K562 (cell line): ENCODE measurements around the gene ZCCHC14. TPM values are rescaled to one million over a fixed set of nuclear protein-coding genes. Genes with fewer than 3 reads are reported as not detected.

Experiments
- ARHGAP35 ChIP-seq: fragments of 450-650 bp; IDR thresholded peaks from 2 replicates; pipeline ENCODE4 v1.6.1; 2018; ENCODE audit not compliant: partially characterized antibody
- BHLHE40 ChIP-seq: IDR thresholded peaks from 2 replicates; pipeline ENCODE4 v1.6.1; 2011; ENCODE audit warnings: low read length, improper control_type of control experiment
- GABPA ChIP-seq: fragments of 200-800 bp; sonication (Bioruptor generic); conservative IDR thresholded peaks from 2 replicates; pipeline ENCODE4 v1.6.1; 2016; ENCODE audit warnings: low read depth, missing genetic modification characterization, missing compliant biosample characterization
- RBFOX2 ChIP-seq: fragments of 200-400 bp; formaldehyde crosslinking; IDR thresholded peaks from 2 replicates; pipeline ENCODE4 v1.6.1; 2017; ENCODE audit warnings: low read depth, mild to moderate bottlenecking, low read length, moderate library complexity
- RFX5 ChIP-seq: IDR thresholded peaks from 2 replicates; pipeline ENCODE4 v1.6.1; 2011; ENCODE audit warnings: low read depth, mild to moderate bottlenecking, improper control_type of control experiment, low read length
- RHOXF2B ChIP-seq: fragments of 250-450 bp; sonication (Bioruptor Pico); conservative IDR thresholded peaks from 2 replicates; pipeline ENCODE4 v1.5.1; 2021
- SFPQ ChIP-seq: fragments of 200-400 bp; formaldehyde crosslinking; IDR thresholded peaks from 2 replicates; pipeline ENCODE4 v1.6.1; 2017; ENCODE audit warnings: mild to moderate bottlenecking, low read depth, low read length, moderate library complexity
- ZNF232 ChIP-seq: sonication (generic); formaldehyde crosslinking; IDR thresholded peaks from 2 replicates; pipeline ENCODE4 v1.8.0; 2022; ENCODE audit warnings: mild to moderate bottlenecking, missing genetic modification reagents
- ZNF57 ChIP-seq: fragments of 450-650 bp; formaldehyde crosslinking; IDR thresholded peaks from 2 replicates; pipeline ENCODE4 v1.4.0; 2020; ENCODE audit warnings: mild to moderate bottlenecking, moderate library complexity
- ZNF589 ChIP-seq: fragments of 200-800 bp; sonication (Bioruptor generic); IDR thresholded peaks from 2 replicates; pipeline ENCODE4 v1.6.1; 2016; ENCODE audit warnings: low read depth, missing genetic modification characterization, missing compliant biosample characterization
- ZNF785 ChIP-seq: fragments of 250-450 bp; sonication (Bioruptor Pico); IDR thresholded peaks from 2 replicates; pipeline ENCODE4 v1.4.0; 2020; ENCODE audit warnings: mild to moderate bottlenecking
- polyA plus RNA-seq, 8 experiments: library from polyadenylated mRNA; depleted of rRNA in 4 of 8; stranded (reverse) in 5 of 8; unstranded in 3 of 8; fragments of >200 nt; fragmentation: Nextera tagmentation in 2 of 8; fragmentation: Illumina TruSeq in 1 of 8; extraction: Ambion mirVana in 2 of 8; extraction: Trizol in 1 of 8; gene quantifications; 2 replicates each; pipeline versions ENCODE4 v1.2.1 to v1.2.3, GENCODE V29; 2011 to 2014; ENCODE audit warnings: inconsistent platforms in 1 of 8, missing spikeins in 1 of 8
- total RNA-seq, 7 experiments: library from RNA; depleted of rRNA in 6 of 7; stranded (reverse); fragments of >200 nt in 6 of 7; fragmentation: Illumina TruSeq in 2 of 7; extraction: Trizol in 2 of 7; gene quantifications; 2 replicates each; pipeline versions ENCODE4 v1.2.1 to v1.2.3, GENCODE V29; 2011 to 2021; ENCODE audit warnings: low replicate concordance in 1 of 7
- TF ChIP-seq, protein P1 (sequence below): fragments of 150-350 bp; conservative IDR thresholded peaks from 2 replicates; pipeline ENCODE4 v1.6.1; 2014; ENCODE audit warnings: low read length
- TF ChIP-seq, protein P2 (sequence below): fragments of 250-450 bp; sonication (Bioruptor Pico); IDR thresholded peaks from 2 replicates; pipeline ENCODE4 v1.4.0; 2020
- TF ChIP-seq, protein P3 (sequence below): fragments of 250-450 bp; sonication (Bioruptor Pico); IDR thresholded peaks from 2 replicates; pipeline ENCODE4 v1.5.0; 2022; ENCODE audit warnings: mild to moderate bottlenecking

The ZCCHC14 gene
- total and polyA plus RNA-seq, 9 of the 15 experiments (the other 6 are each of a cell fraction or from before 2014, with no cell fraction given), result 1.5 to 12.4 (median 2.9) TPM

- TF ChIP-seq, protein P1, sequence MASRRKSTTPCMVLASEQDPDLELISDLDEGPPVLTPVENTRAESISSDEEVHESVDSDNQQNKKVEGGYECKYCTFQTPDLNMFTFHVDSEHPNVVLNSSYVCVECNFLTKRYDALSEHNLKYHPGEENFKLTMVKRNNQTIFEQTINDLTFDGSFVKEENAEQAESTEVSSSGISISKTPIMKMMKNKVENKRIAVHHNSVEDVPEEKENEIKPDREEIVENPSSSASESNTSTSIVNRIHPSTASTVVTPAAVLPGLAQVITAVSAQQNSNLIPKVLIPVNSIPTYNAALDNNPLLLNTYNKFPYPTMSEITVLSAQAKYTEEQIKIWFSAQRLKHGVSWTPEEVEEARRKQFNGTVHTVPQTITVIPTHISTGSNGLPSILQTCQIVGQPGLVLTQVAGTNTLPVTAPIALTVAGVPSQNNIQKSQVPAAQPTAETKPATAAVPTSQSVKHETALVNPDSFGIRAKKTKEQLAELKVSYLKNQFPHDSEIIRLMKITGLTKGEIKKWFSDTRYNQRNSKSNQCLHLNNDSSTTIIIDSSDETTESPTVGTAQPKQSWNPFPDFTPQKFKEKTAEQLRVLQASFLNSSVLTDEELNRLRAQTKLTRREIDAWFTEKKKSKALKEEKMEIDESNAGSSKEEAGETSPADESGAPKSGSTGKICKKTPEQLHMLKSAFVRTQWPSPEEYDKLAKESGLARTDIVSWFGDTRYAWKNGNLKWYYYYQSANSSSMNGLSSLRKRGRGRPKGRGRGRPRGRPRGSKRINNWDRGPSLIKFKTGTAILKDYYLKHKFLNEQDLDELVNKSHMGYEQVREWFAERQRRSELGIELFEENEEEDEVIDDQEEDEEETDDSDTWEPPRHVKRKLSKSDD, result no peak
- no peak for TF ChIP-seq RBFOX2
- no peak for TF ChIP-seq RHOXF2B
- TF ChIP-seq, protein P2, sequence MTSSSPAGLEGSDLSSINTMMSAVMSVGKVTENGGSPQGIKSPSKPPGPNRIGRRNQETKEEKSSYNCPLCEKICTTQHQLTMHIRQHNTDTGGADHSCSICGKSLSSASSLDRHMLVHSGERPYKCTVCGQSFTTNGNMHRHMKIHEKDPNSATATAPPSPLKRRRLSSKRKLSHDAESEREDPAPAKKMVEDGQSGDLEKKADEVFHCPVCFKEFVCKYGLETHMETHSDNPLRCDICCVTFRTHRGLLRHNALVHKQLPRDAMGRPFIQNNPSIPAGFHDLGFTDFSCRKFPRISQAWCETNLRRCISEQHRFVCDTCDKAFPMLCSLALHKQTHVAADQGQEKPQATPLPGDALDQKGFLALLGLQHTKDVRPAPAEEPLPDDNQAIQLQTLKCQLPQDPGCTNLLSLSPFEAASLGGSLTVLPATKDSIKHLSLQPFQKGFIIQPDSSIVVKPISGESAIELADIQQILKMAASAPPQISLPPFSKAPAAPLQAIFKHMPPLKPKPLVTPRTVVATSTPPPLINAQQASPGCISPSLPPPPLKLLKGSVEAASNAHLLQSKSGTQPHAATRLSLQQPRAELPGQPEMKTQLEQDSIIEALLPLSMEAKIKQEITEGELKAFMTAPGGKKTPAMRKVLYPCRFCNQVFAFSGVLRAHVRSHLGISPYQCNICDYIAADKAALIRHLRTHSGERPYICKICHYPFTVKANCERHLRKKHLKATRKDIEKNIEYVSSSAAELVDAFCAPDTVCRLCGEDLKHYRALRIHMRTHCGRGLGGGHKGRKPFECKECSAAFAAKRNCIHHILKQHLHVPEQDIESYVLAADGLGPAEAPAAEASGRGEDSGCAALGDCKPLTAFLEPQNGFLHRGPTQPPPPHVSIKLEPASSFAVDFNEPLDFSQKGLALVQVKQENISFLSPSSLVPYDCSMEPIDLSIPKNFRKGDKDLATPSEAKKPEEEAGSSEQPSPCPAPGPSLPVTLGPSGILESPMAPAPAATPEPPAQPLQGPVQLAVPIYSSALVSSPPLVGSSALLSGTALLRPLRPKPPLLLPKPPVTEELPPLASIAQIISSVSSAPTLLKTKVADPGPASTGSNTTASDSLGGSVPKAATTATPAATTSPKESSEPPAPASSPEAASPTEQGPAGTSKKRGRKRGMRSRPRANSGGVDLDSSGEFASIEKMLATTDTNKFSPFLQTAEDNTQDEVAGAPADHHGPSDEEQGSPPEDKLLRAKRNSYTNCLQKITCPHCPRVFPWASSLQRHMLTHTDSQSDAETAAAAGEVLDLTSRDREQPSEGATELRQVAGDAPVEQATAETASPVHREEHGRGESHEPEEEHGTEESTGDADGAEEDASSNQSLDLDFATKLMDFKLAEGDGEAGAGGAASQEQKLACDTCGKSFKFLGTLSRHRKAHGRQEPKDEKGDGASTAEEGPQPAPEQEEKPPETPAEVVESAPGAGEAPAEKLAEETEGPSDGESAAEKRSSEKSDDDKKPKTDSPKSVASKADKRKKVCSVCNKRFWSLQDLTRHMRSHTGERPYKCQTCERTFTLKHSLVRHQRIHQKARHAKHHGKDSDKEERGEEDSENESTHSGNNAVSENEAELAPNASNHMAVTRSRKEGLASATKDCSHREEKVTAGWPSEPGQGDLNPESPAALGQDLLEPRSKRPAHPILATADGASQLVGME (CRISPR knock-in tag), result 0 out of 2 replicates have a peak, but pooled peaks have one; percentile 19
- no peak for TF ChIP-seq SFPQ
- peak; percentile 45 for TF ChIP-seq GABPA (tag)
- TF ChIP-seq, protein P3, sequence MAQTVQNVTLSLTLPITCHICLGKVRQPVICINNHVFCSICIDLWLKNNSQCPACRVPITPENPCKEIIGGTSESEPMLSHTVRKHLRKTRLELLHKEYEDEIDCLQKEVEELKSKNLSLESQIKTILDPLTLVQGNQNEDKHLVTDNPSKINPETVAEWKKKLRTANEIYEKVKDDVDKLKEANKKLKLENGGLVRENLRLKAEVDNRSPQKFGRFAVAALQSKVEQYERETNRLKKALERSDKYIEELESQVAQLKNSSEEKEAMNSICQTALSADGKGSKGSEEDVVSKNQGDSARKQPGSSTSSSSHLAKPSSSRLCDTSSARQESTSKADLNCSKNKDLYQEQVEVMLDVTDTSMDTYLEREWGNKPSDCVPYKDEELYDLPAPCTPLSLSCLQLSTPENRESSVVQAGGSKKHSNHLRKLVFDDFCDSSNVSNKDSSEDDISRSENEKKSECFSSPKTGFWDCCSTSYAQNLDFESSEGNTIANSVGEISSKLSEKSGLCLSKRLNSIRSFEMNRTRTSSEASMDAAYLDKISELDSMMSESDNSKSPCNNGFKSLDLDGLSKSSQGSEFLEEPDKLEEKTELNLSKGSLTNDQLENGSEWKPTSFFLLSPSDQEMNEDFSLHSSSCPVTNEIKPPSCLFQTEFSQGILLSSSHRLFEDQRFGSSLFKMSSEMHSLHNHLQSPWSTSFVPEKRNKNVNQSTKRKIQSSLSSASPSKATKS (CRISPR knock-in tag), result no peak
- TF ChIP-seq RFX5, result no peak
- no peak for TF ChIP-seq ZNF232 (CRISPR knock-in tag)
- no peak for TF ChIP-seq ARHGAP35
- no peak for TF ChIP-seq ZNF57
- no peak; the same call in 1 of the 2 replicates for TF ChIP-seq ZNF589
- no peak for TF ChIP-seq ZNF785 (CRISPR knock-in tag)
- peak; percentile 98 for TF ChIP-seq BHLHE40
Measured at GRCh38 chr16:87464691-87465300, 28.0 kb downstream of the ZCCHC14 start (continued).
